ENCODE measurements around the gene RPS16. TPM values are rescaled to one million over a fixed set of nuclear protein-coding genes. Genes with fewer than 3 reads are reported as not detected.

RPS16 gene
- total RNA-seq (2021): 2,510 and 2,860 TPM in 2 replicates
- percentile 100 among the genes with signal in this experiment for Bru-seq, nascent RNA
- BruChase-seq, experiment 1, labeled RNA remaining after a 2-hour chase: percentile 100 among the genes with signal in this experiment
- BruChase-seq, experiment 2, labeled RNA remaining after a 6-hour chase: percentile 99 among the genes with signal in this experiment
- long read RNA-seq, transcript RPS16-201 (5 exons, 560 nt): major isoform, 1,285 of 1,364 reads
- long read RNA-seq, transcript RPS16-207 (5 exons, 492 nt): minor isoform, 31 of 1,364 reads
- long read RNA-seq, partial matches to known transcripts: 25 of 1,364 reads
- long read RNA-seq, other reads (novel, unspliced or antisense): 15 of 1,364 reads

DNA sequence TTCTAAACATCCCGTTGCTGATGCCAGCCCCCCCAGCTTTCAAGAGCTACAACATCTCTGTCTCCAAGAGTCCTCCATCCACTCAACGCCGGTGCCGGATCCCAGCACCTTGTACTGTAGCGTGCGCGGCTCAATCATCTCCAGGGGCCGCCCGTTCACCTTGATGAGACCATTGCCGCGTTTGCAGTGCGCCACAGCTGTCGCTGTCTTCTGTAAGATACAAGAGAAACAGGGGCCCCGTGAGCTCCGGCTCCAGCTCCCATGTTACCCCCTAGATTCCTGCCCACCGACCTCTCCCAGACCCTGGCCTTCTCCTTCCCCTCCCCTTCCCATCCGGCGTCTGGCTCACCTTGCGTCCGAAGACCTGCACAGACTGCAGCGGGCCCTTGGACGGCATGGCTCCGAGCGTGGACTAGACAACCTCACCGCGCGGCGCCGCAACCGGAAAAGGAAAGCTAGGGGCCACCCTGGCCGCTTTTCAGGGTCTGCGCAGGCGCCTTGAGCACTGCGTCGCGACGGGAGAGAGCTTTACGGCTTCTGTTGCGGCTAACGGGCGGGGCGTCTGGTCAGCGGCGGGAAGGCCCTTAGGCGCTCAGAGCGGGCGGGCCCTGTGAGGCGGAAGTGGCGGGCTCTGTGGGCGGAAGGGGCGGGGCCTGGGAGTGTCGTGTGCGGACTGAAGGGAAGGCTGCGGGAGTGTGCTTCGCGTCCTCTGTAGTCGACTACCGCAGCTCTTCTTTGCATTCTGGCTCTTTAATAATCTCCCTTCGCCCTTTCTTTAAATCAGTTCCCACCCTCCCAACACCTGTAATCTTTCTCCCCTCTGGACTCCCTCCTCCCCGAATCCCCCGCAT lies at the start of gene RPS16:
Gene RPS16 (minus strand): TSS at position 451 of the 851 bp plus-strand sequence. CDS start 54 bp downstream, at position 397.
- no TSS peak for BruUV-seq (replicated peaks)
- no peak for TF ChIP-seq EZH2 (IDR thresholded peaks at IDR 0.05; ENCODE audit: low read depth)
- TF ChIP-seq, protein P1, sequence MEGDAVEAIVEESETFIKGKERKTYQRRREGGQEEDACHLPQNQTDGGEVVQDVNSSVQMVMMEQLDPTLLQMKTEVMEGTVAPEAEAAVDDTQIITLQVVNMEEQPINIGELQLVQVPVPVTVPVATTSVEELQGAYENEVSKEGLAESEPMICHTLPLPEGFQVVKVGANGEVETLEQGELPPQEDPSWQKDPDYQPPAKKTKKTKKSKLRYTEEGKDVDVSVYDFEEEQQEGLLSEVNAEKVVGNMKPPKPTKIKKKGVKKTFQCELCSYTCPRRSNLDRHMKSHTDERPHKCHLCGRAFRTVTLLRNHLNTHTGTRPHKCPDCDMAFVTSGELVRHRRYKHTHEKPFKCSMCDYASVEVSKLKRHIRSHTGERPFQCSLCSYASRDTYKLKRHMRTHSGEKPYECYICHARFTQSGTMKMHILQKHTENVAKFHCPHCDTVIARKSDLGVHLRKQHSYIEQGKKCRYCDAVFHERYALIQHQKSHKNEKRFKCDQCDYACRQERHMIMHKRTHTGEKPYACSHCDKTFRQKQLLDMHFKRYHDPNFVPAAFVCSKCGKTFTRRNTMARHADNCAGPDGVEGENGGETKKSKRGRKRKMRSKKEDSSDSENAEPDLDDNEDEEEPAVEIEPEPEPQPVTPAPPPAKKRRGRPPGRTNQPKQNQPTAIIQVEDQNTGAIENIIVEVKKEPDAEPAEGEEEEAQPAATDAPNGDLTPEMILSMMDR (conservative IDR thresholded peaks at IDR 0.05): no peak
- Histone ChIP-seq H3K9me3 (ENCODE audit: insufficient read depth, low read depth) (no peaks in the 10 kb centered on the region), H3K4me2 (peak within 1 kb of the TSS; percentile 96), H4K20me1 (ENCODE audit: insufficient read depth) (peaks cover 21% of the 10 kb centered on the region), H3K27me3 (ENCODE audit: insufficient read depth, low read depth) (no peaks in the 10 kb centered on the region), H3F3A (ENCODE audit: insufficient read depth, low read depth) (peaks cover 77% of the 10 kb centered on the region), H3K9me2 (ENCODE audit: insufficient read depth) (no peaks in the 10 kb centered on the region), H3K36me3 (ENCODE audit: low read depth) (peaks cover 32% of the 10 kb centered on the region), H2AFZ (peak within 1 kb of the TSS; percentile 71), H3K4me1 (replicated peaks; ENCODE audit: insufficient read depth) (peaks cover 58% of the 10 kb centered on the region), H3K79me2 (ENCODE audit: low read depth) (peaks cover 42% of the 10 kb centered on the region), H3K27ac (peak within 1 kb of the TSS; percentile 97), H3K4me3 (peak within 1 kb of the TSS; percentile 91)
- intact Hi-C loops (cut with micrococcal nuclease; ENCODE audit: unreplicated experiment): loop anchor here (1.0 kb wide), 1 partner anchor 23 kb away; the partner anchor contains the start of gene PLEKHG2
- ChIA-PET POLR2A (ENCODE audit: unreplicated experiment) (interaction anchor here (0.5 to 1.5 kb wide), 26 partner anchors 9 to 1342 kb away, joined by 3 to 32 read pairs (median 5); partner anchors contain the start of genes DYRK1B, EID2B, FAM98C and FBXO27), CTCF (interaction anchor here (0.6 to 1.5 kb wide), 4 partner anchors 21 to 100 kb away, joined by 3 to 5 read pairs (median 4); partner anchors contain the start of genes MED29 and PAF1)
- DNase-seq: peak; percentile 91 to 99

DNA sequence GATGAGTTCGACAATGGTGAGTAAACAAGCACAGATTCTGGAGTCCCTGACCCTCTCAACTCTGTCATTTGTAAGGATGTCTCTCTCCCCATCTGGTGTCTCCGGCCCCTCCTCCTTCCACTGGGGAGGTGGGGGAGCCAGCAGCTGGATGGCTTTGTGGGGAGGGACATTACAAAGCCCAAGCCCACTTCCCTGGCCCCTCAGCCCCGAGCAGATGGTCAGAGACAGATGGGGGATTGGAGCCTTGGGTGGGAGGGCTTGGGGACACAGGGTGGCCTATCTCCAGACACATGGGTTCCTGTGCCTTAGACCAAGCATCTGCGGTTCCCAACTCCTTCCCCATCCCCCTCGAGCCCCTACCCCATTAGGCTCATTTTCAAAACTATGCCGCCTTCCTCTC lies 47.4 kb upstream of the RPS16 start:
- Histone ChIP-seq H2AFZ (no peak overlapping the region), H3K27ac (no peak overlapping the region), H3K27me3 (ENCODE audit: insufficient read depth, low read depth) (no peaks in the 10 kb centered on the region), H3K4me1 (replicated peaks; ENCODE audit: insufficient read depth) (peaks cover 13% of the 10 kb centered on the region; the same call in 1 of the 2 replicates), H3K9me3 (ENCODE audit: insufficient read depth, low read depth) (no peaks in the 10 kb centered on the region), H3K4me3 (no peak overlapping the region), H3K79me2 (ENCODE audit: low read depth) (peaks cover 23% of the 10 kb centered on the region), H3F3A (ENCODE audit: insufficient read depth, low read depth) (peaks cover 21% of the 10 kb centered on the region; the same call in 1 of the 2 replicates), H3K36me3 (ENCODE audit: low read depth) (peaks cover 10% of the 10 kb centered on the region; the same call in 1 of the 2 replicates), H3K9me2 (ENCODE audit: insufficient read depth) (no peaks in the 10 kb centered on the region), H3K4me2 (no peak overlapping the region), H4K20me1 (ENCODE audit: insufficient read depth) (no peaks in the 10 kb centered on the region)
- CTCF ChIA-PET: no interaction called here
- no peak for DNase-seq
- TF ChIP-seq, protein P1 (conservative IDR thresholded peaks at IDR 0.05): no peak
- TF ChIP-seq EZH2 (IDR thresholded peaks at IDR 0.05; ENCODE audit: low read depth): no peak
- intact Hi-C loops (cut with micrococcal nuclease; ENCODE audit: unreplicated experiment): loop anchor here (5.0 kb wide), 1 partner anchor 36 kb away; the partner anchor contains the start of gene SUPT5H
- no TSS peak for BruUV-seq (replicated peaks)
- POLR2A ChIA-PET (ENCODE audit: unreplicated experiment): no interaction called here

- H3K4me3 ChIP-seq: peak overlapping the region; percentile 99
- no peaks in the 10 kb centered on the region for H3K9me3 ChIP-seq (ENCODE audit: insufficient read depth, low read depth)
- no peaks in the 10 kb centered on the region for H3K9me2 ChIP-seq (ENCODE audit: insufficient read depth)
- peaks cover 23% of the 10 kb centered on the region; the same call in 1 of the 2 replicates for H3F3A ChIP-seq (ENCODE audit: insufficient read depth, low read depth)
- peak overlapping the region; percentile 94 for H3K27ac ChIP-seq
- H3K4me2 ChIP-seq: peak overlapping the region; percentile 99
- intact Hi-C loops (cut with micrococcal nuclease; ENCODE audit: unreplicated experiment): loop anchor here (1.0 to 5.0 kb wide), 2 partner anchors 34 to 69 kb away; partner anchors contain the start of genes PLEKHG2 and SUPT5H
- H3K79me2 ChIP-seq (ENCODE audit: low read depth): peaks cover 23% of the 10 kb centered on the region
- BruUV-seq (replicated peaks): no TSS peak
- H3K27me3 ChIP-seq (ENCODE audit: insufficient read depth, low read depth): no peaks in the 10 kb centered on the region
- DNase-seq: no peak
- CTCF ChIA-PET: no interaction called here
- peak overlapping the region; percentile 97; the same call in 1 of the 2 replicates for H2AFZ ChIP-seq
- peaks cover 13% of the 10 kb centered on the region; the same call in 1 of the 2 replicates for H3K4me1 ChIP-seq (replicated peaks; ENCODE audit: insufficient read depth)
- 0 out of 2 replicates have a peak, but pooled peaks cover 6% of the 10 kb centered on the region for H3K36me3 ChIP-seq (ENCODE audit: low read depth)
- TF ChIP-seq EZH2 (IDR thresholded peaks at IDR 0.05; ENCODE audit: low read depth): no peak
- TF ChIP-seq, protein P1 (conservative IDR thresholded peaks at IDR 0.05): no peak
- POLR2A ChIA-PET (ENCODE audit: unreplicated experiment): no interaction called here
- no peaks in the 10 kb centered on the region for H4K20me1 ChIP-seq (ENCODE audit: insufficient read depth)
Observed at GRCh38 chr19:39481676-39482075, 45.9 kb upstream of the RPS16 start.
